Right forelimb (tissue), 1 donor: Measurements from ENCODE around the gene BICC1.

Experiments
- DNase-seq: peaks from one replicate; pipeline ENCODE4 v3.0.0-alpha.2; 2018

Gene BICC1

GRCh38 chr10:58795560-58795959, 282.9 kb downstream of the BICC1 start:
- no peak for DNase-seq

- no peak for DNase-seq
These were observed 283.6 kb downstream of the BICC1 start for GRCh38 chr10:58796242-58796641.

- no peak for DNase-seq
These were observed 284.2 kb downstream of the BICC1 start for GRCh38 chr10:58796824-58797223.

- DNase-seq, result no peak
These were observed 284.7 kb downstream of the BICC1 start for GRCh38 chr10:58797356-58797755.

GRCh38 chr10:58802047-58802446, 289.4 kb downstream of the BICC1 start:
- DNase-seq, result no peak

- DNase-seq, result no peak
These were observed 293.7 kb downstream of the BICC1 start for GRCh38 chr10:58806323-58806722.

- no peak for DNase-seq
These were observed 294.4 kb downstream of the BICC1 start for GRCh38 chr10:58806970-58807628.

- peak; percentile 67 for DNase-seq
These were observed 295.0 kb downstream of the BICC1 start for GRCh38 chr10:58807629-58808022.

GRCh38 chr10:58810751-58811150, 298.1 kb downstream of the BICC1 start:
- no peak for DNase-seq

- no peak for DNase-seq
These were observed 300.9 kb downstream of the BICC1 start for GRCh38 chr10:58813573-58813972.

- DNase-seq, result no peak
These were observed 304.7 kb downstream of the BICC1 start for GRCh38 chr10:58817201-58817846.

GRCh38 chr10:58818900-58819299, 306.2 kb downstream of the BICC1 start:
- no peak for DNase-seq

GRCh38 chr10:58820386-58820785, 307.7 kb downstream of the BICC1 start:
- DNase-seq, result no peak

- no peak for DNase-seq
These were observed 308.4 kb downstream of the BICC1 start for GRCh38 chr10:58820861-58821751.

GRCh38 chr10:58821752-58822056, 309.0 kb downstream of the BICC1 start:
- no peak for DNase-seq

GRCh38 chr10:58823983-58824382, 311.3 kb downstream of the BICC1 start:
- no peak for DNase-seq

GRCh38 chr10:58824396-58824795, 311.7 kb downstream of the BICC1 start:
- DNase-seq, result no peak

GRCh38 chr10:58826694-58827093, 314.0 kb downstream of the BICC1 start:
- no peak for DNase-seq

- no peak for DNase-seq
These were observed 314.7 kb downstream of the BICC1 start for GRCh38 chr10:58827381-58827780.

- no peak for DNase-seq
These were observed 317.2 kb downstream of the BICC1 start for GRCh38 chr10:58829839-58830238.

- DNase-seq, result no peak
These were observed 318.0 kb downstream of the BICC1 start for GRCh38 chr10:58830697-58831096.

GRCh38 chr10:58833771-58834561, 321.3 kb downstream of the BICC1 start:
- DNase-seq, result peak; percentile 52

GRCh38 chr10:58836176-58836700, 323.6 kb downstream of the BICC1 start:
- no peak for DNase-seq
